HepG2 (cell line): Measurements from ENCODE around the gene VPREB3. TPM values are rescaled to one million over a fixed set of nuclear protein-coding genes. Genes with fewer than 3 reads are reported as not detected.
A peak's percentile ranks its signal among the peaks of the same experiment; 100 is the strongest.

Experiments
- KDM2A ChIP-seq: sonication (generic); formaldehyde crosslinking; IDR thresholded peaks from 2 replicates; pipeline ENCODE4 v1.4.0; 2020; ENCODE audit warnings: low read depth, missing genetic modification reagents, borderline replicate concordance
- KDM5A ChIP-seq: fragments of 200-600 bp; sonication (generic); IDR thresholded peaks from 2 replicates; pipeline ENCODE4 v1.7.0; 2018; ENCODE audit warnings: antibody characterized with exemption, mild to moderate bottlenecking, low read length, borderline replicate concordance
- SAFB2 ChIP-seq: sonication (generic); formaldehyde crosslinking; IDR thresholded peaks from 2 replicates; pipeline ENCODE4 v1.5.1; 2020; ENCODE audit warnings: missing genetic modification reagents, low read depth, mild to moderate bottlenecking, borderline replicate concordance
- TMF1 ChIP-seq: sonication (generic); formaldehyde crosslinking; IDR thresholded peaks from 2 replicates; pipeline ENCODE4 v1.8.1; 2022; ENCODE audit warnings: low read depth, missing genetic modification reagents
- polyA plus RNA-seq, 8 experiments: library from polyadenylated mRNA; depleted of rRNA in 3 of 8; stranded (reverse) in 7 of 8; unstranded in 1 of 8; fragments of >200 nt; fragmentation: Illumina TruSeq in 4 of 8; extraction: Trizol in 4 of 8; gene quantifications; 2 replicates each; pipeline versions ENCODE4 v1.2.1 to v1.2.3, GENCODE V29; 2011 to 2016; ENCODE audit warnings: low read depth in 4 of 8, missing spikeins in 1 of 8, mixed read lengths in 1 of 8; ENCODE audit not compliant: insufficient read depth in 1 of 8
- total RNA-seq, 5 experiments: library from RNA; depleted of rRNA; stranded (reverse); fragments of >200 nt; fragmentation: Illumina TruSeq; extraction: Trizol; gene quantifications; 2 replicates each; pipeline ENCODE4 v1.2.3, GENCODE V29; 2016; ENCODE audit warnings: low read depth in 1 of 5
- TF ChIP-seq, protein P1 (sequence below): sonication (generic); formaldehyde crosslinking; IDR thresholded peaks from 2 replicates; pipeline ENCODE4 v1.4.0; 2020; ENCODE audit warnings: missing genetic modification reagents
- TF ChIP-seq, protein P2 (sequence below): IDR thresholded peaks from 2 replicates; pipeline ENCODE4 v1.6.1; 2016; ENCODE audit warnings: mild to moderate bottlenecking
- TF ChIP-seq, protein P3 (sequence below): IDR thresholded peaks from 2 replicates; pipeline ENCODE4 v1.6.1; 2016; ENCODE audit warnings: missing genetic modification reagents, missing compliant biosample characterization
- TF ChIP-seq, protein P4 (sequence below): sonication (generic); formaldehyde crosslinking; IDR thresholded peaks from 2 replicates; pipeline ENCODE4 v1.4.0; 2020; ENCODE audit warnings: missing genetic modification reagents
- TF ChIP-seq, protein P5 (sequence below): sonication (generic); formaldehyde crosslinking; IDR thresholded peaks from 2 replicates; pipeline ENCODE4 v1.5.0; 2020; ENCODE audit warnings: mild to moderate bottlenecking, missing genetic modification reagents
- TF ChIP-seq, protein P6 (sequence below), 2 experiments: sonication (generic) in 1 of 2; formaldehyde crosslinking in 1 of 2; IDR thresholded peaks; 2 replicates each; pipeline versions ENCODE4 v1.5.1 to v1.6.1; 2011 to 2020; ENCODE audit warnings: borderline replicate concordance in 1 of 2, low read depth in 1 of 2, low read length in 1 of 2, mild to moderate bottlenecking in 1 of 2, missing genetic modification reagents in 1 of 2, moderate library complexity in 1 of 2
- TF ChIP-seq, protein P7 (sequence below): sonication (generic); formaldehyde crosslinking; conservative IDR thresholded peaks from 2 replicates; pipeline ENCODE4 v1.5.0; 2020; ENCODE audit warnings: missing genetic modification reagents

VPREB3 gene
- total and polyA plus RNA-seq, 2 of the 13 experiments (the other 11 are each of a cell fraction or from before 2014, with no cell fraction given), result 0.22 TPM; not detected in 1

DNA sequence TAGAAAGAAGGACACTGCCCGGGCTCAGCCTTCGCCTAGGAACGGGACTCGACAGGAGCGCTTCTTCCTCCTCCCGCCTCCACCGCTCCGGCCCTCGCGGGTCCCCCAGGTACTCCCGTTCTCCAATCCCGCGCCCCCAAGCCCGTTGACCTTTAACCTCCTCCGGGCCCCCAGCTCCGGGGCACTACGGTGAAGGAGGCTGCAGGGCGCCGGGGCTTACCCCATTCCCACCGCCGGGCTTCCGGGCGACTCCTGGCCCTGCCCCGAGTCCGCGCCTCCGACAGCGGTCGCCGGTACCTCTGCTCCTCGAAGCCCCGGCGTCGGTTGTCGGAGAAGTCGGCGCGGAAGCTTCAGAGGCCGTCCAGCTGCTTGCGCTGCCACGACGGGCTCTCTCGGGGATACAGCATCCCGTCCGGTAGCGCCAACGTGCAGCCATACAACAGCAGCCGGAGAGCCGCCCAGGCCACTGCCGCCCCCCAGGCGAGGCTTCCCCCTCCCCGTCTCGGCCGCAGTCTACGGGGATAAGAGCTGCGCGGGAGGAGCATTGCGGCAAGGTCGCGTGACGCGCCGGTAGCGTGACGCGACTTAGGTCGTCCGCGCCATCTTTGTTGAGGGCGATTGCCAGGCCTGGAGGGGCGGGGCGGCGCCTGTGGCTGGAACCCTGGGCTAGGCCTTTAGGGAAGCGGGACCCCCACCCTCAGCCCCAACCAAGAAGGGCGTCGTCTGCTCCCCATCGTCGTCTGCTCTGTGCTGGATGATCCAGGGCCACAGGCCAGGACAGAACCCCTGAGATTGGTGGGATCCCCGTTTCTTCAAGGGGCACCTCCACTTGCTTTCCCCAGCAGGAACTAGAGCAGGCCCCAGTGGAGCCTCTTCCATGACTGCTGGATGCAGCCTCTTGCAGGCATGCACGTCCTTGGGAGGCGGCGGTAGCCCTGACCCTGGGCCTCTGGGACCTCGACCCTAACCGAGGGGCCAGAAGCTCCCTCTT lies 37.1 kb downstream of the VPREB3 start (continued):
- TF ChIP-seq, protein P1, sequence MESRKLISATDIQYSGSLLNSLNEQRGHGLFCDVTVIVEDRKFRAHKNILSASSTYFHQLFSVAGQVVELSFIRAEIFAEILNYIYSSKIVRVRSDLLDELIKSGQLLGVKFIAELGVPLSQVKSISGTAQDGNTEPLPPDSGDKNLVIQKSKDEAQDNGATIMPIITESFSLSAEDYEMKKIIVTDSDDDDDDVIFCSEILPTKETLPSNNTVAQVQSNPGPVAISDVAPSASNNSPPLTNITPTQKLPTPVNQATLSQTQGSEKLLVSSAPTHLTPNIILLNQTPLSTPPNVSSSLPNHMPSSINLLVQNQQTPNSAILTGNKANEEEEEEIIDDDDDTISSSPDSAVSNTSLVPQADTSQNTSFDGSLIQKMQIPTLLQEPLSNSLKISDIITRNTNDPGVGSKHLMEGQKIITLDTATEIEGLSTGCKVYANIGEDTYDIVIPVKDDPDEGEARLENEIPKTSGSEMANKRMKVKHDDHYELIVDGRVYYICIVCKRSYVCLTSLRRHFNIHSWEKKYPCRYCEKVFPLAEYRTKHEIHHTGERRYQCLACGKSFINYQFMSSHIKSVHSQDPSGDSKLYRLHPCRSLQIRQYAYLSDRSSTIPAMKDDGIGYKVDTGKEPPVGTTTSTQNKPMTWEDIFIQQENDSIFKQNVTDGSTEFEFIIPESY (CRISPR knock-in tag), result peak; percentile 1; the same call in 1 of the 2 replicates
- TF ChIP-seq, protein P2, sequence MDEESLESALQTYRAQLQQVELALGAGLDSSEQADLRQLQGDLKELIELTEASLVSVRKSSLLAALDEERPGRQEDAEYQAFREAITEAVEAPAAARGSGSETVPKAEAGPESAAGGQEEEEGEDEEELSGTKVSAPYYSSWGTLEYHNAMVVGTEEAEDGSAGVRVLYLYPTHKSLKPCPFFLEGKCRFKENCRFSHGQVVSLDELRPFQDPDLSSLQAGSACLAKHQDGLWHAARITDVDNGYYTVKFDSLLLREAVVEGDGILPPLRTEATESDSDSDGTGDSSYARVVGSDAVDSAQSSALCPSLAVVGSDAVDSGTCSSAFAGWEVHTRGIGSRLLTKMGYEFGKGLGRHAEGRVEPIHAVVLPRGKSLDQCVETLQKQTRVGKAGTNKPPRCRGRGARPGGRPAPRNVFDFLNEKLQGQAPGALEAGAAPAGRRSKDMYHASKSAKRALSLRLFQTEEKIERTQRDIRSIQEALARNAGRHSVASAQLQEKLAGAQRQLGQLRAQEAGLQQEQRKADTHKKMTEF, result peak; percentile 81
- TF ChIP-seq, protein P3, sequence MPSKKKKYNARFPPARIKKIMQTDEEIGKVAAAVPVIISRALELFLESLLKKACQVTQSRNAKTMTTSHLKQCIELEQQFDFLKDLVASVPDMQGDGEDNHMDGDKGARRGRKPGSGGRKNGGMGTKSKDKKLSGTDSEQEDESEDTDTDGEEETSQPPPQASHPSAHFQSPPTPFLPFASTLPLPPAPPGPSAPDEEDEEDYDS (CRISPR knock-in tag), result peak; percentile 85
- peak; percentile 54; the same call in 1 of the 2 replicates for TF ChIP-seq KDM5A
- TF ChIP-seq KDM2A, result peak; percentile 95
- peak; percentile 56; the same call in 1 of the 2 replicates for TF ChIP-seq SAFB2 (CRISPR knock-in tag)
- TF ChIP-seq, protein P4, sequence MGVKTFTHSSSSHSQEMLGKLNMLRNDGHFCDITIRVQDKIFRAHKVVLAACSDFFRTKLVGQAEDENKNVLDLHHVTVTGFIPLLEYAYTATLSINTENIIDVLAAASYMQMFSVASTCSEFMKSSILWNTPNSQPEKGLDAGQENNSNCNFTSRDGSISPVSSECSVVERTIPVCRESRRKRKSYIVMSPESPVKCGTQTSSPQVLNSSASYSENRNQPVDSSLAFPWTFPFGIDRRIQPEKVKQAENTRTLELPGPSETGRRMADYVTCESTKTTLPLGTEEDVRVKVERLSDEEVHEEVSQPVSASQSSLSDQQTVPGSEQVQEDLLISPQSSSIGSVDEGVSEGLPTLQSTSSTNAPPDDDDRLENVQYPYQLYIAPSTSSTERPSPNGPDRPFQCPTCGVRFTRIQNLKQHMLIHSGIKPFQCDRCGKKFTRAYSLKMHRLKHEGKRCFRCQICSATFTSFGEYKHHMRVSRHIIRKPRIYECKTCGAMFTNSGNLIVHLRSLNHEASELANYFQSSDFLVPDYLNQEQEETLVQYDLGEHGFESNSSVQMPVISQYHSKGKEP (CRISPR knock-in tag), result peak; percentile 67; the same call in 1 of the 2 replicates
- TF ChIP-seq, protein P5, sequence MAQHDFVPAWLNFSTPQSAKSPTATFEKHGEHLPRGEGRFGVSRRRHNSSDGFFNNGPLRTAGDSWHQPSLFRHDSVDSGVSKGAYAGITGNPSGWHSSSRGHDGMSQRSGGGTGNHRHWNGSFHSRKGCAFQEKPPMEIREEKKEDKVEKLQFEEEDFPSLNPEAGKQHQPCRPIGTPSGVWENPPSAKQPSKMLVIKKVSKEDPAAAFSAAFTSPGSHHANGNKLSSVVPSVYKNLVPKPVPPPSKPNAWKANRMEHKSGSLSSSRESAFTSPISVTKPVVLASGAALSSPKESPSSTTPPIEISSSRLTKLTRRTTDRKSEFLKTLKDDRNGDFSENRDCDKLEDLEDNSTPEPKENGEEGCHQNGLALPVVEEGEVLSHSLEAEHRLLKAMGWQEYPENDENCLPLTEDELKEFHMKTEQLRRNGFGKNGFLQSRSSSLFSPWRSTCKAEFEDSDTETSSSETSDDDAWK, result no peak
- TF ChIP-seq, protein P6, sequence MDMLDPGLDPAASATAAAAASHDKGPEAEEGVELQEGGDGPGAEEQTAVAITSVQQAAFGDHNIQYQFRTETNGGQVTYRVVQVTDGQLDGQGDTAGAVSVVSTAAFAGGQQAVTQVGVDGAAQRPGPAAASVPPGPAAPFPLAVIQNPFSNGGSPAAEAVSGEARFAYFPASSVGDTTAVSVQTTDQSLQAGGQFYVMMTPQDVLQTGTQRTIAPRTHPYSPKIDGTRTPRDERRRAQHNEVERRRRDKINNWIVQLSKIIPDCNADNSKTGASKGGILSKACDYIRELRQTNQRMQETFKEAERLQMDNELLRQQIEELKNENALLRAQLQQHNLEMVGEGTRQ (IDR thresholded peaks at IDR 0.05; ENCODE audit: low read depth, low read length), result peak; percentile 43; the same call in 1 of the 2 replicates
- TF ChIP-seq, protein P6 (CRISPR knock-in tag; IDR thresholded peaks at IDR 0.05; ENCODE audit: borderline replicate concordance), result peak; percentile 90; the same call in 1 of the 2 replicates
- peak; percentile 95 for TF ChIP-seq TMF1 (CRISPR knock-in tag)
- TF ChIP-seq, protein P7, sequence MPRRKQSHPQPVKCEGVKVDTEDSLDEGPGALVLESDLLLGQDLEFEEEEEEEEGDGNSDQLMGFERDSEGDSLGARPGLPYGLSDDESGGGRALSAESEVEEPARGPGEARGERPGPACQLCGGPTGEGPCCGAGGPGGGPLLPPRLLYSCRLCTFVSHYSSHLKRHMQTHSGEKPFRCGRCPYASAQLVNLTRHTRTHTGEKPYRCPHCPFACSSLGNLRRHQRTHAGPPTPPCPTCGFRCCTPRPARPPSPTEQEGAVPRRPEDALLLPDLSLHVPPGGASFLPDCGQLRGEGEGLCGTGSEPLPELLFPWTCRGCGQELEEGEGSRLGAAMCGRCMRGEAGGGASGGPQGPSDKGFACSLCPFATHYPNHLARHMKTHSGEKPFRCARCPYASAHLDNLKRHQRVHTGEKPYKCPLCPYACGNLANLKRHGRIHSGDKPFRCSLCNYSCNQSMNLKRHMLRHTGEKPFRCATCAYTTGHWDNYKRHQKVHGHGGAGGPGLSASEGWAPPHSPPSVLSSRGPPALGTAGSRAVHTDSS, result 0 out of 2 replicates have a peak, but pooled peaks have one; percentile 88
